ENCODE data around the gene SF1.

DNA sequence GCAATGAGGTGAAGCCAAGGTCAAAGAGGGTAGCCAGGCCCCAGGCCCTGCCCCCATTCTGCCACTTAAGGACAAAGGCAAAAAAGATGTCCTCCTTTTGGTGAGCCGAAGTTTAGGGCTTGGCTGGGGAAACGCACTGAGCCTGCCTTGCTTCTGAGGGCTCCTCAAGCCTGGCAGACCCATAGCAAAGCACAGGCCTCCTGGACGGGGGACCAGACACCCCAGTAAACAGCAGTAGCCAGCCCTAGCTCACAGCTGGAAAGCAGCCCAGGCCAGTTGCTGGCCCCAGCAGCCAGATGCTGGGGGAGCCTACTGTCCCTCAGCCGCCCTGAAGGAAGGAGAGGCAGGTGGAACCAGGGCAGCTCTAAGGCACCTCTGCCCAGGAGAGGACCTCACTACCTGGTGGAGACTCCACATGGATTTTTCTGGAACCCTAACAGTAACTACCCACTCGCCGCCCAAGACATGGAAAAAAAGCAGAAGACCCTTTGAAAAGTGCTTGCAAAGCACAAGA is 14.8 kb downstream of the SF1 start:
- TF ChIP-seq CBFB (CRISPR knock-in tag; IDR thresholded peaks at IDR 0.05; ENCODE audit: low read depth) (no peak), NR2C2 (CRISPR knock-in tag; IDR thresholded peaks at IDR 0.05) (no peak), TCF7 (CRISPR knock-in tag; IDR thresholded peaks at IDR 0.05; ENCODE audit: low read depth) (no peak), SMAD3 (CRISPR knock-in tag; IDR thresholded peaks at IDR 0.05; ENCODE audit: borderline replicate concordance) (no peak), JUN (CRISPR knock-in tag; IDR thresholded peaks at IDR 0.05) (no peak), NFYB (CRISPR knock-in tag; conservative IDR thresholded peaks at IDR 0.05; ENCODE audit: low read depth) (no peak), SP1 (CRISPR knock-in tag; conservative IDR thresholded peaks at IDR 0.05) (no peak; the same call in 1 of the 2 replicates), ETV6 (CRISPR knock-in tag; IDR thresholded peaks at IDR 0.05) (no peak), MXD4 (CRISPR knock-in tag; IDR thresholded peaks at IDR 0.05; ENCODE audit: borderline replicate concordance) (no peak)
- TF ChIP-seq, protein P1, sequence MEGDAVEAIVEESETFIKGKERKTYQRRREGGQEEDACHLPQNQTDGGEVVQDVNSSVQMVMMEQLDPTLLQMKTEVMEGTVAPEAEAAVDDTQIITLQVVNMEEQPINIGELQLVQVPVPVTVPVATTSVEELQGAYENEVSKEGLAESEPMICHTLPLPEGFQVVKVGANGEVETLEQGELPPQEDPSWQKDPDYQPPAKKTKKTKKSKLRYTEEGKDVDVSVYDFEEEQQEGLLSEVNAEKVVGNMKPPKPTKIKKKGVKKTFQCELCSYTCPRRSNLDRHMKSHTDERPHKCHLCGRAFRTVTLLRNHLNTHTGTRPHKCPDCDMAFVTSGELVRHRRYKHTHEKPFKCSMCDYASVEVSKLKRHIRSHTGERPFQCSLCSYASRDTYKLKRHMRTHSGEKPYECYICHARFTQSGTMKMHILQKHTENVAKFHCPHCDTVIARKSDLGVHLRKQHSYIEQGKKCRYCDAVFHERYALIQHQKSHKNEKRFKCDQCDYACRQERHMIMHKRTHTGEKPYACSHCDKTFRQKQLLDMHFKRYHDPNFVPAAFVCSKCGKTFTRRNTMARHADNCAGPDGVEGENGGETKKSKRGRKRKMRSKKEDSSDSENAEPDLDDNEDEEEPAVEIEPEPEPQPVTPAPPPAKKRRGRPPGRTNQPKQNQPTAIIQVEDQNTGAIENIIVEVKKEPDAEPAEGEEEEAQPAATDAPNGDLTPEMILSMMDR (IDR thresholded peaks at IDR 0.05): no peak
- TF ChIP-seq, protein P2, sequence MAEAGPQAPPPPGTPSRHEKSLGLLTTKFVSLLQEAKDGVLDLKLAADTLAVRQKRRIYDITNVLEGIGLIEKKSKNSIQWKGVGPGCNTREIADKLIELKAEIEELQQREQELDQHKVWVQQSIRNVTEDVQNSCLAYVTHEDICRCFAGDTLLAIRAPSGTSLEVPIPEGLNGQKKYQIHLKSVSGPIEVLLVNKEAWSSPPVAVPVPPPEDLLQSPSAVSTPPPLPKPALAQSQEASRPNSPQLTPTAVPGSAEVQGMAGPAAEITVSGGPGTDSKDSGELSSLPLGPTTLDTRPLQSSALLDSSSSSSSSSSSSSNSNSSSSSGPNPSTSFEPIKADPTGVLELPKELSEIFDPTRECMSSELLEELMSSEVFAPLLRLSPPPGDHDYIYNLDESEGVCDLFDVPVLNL (CRISPR knock-in tag; IDR thresholded peaks at IDR 0.05; ENCODE audit: borderline replicate concordance, low read depth): no peak
- TF ChIP-seq, protein P3, sequence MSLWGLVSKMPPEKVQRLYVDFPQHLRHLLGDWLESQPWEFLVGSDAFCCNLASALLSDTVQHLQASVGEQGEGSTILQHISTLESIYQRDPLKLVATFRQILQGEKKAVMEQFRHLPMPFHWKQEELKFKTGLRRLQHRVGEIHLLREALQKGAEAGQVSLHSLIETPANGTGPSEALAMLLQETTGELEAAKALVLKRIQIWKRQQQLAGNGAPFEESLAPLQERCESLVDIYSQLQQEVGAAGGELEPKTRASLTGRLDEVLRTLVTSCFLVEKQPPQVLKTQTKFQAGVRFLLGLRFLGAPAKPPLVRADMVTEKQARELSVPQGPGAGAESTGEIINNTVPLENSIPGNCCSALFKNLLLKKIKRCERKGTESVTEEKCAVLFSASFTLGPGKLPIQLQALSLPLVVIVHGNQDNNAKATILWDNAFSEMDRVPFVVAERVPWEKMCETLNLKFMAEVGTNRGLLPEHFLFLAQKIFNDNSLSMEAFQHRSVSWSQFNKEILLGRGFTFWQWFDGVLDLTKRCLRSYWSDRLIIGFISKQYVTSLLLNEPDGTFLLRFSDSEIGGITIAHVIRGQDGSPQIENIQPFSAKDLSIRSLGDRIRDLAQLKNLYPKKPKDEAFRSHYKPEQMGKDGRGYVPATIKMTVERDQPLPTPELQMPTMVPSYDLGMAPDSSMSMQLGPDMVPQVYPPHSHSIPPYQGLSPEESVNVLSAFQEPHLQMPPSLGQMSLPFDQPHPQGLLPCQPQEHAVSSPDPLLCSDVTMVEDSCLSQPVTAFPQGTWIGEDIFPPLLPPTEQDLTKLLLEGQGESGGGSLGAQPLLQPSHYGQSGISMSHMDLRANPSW (CRISPR knock-in tag; conservative IDR thresholded peaks at IDR 0.05; ENCODE audit: low read depth): no peak
- TF ChIP-seq, protein P4, sequence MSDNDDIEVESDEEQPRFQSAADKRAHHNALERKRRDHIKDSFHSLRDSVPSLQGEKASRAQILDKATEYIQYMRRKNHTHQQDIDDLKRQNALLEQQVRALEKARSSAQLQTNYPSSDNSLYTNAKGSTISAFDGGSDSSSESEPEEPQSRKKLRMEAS (CRISPR knock-in tag; IDR thresholded peaks at IDR 0.05): no peak
